Dermis blood vessel endothelial cell (primary cell): Measurements from ENCODE around the gene AFAP1. TPM values are rescaled to one million over a fixed set of nuclear protein-coding genes. Genes with fewer than 3 reads are reported as not detected.

Experiments
- DNase-seq: peaks from one replicate; pipeline ENCODE4 v3.0.0; 2010
- total RNA-seq: library from RNA; depleted of rRNA; stranded (reverse); fragments of >200 nt; gene quantifications from 2 replicates; pipeline ENCODE4 v1.2.3, GENCODE V29; 2014

Gene AFAP1
- total RNA-seq, 1 donor from 2014 or later: 48.5 TPM

DNA sequence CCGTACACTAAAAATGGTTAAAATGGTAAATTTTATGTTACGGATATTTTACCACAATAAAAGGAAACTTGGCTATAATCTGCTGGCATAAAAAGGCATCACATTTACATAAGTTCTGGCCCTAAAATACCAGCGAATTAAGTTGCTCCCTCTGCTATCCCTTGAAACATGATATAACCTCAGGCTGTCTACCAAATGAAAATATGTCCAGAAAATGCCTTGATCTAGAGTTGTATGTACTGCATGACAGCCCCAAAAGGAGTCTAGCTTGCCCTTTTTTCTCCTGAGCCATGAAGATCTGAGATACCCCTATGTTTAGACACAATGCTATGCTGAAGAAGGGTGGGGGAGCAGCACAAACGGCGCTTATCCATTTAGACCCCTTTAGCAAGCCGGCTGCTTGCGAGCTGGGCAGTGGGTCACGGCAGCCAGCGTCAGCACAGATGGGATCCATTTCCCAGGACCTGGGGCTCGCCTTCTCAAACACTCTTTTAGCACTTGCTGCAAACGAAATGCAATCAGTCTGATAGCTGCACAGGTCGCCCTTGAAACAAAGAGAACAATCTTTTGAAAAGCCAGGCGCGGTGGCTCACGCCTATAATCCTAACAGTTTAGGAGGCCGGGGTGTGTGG, 77.0 kb downstream of the AFAP1 start:
- DNase-seq: no peak

DNA sequence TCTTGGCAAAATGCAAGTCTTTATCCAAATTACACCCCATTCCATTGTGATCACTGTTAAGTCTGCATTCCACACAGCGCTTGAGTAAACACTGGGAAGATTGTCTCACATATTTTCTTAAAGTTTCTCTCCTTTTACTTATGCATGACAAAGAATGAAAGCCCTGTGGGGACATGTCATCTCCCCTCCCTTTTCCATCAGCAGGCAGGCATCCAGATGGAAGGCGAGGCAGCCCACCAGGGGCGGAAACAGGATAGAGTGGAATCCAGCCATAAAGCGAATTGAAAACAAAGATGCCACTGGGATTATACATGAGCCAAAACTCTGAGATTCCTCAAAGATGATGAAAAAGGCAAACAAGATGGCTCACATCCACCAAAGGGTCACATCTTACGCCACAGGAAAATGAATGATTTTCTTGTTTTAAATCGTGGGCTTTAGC, 78.2 kb downstream of the AFAP1 start:
- peak; percentile 92 for DNase-seq

DNA sequence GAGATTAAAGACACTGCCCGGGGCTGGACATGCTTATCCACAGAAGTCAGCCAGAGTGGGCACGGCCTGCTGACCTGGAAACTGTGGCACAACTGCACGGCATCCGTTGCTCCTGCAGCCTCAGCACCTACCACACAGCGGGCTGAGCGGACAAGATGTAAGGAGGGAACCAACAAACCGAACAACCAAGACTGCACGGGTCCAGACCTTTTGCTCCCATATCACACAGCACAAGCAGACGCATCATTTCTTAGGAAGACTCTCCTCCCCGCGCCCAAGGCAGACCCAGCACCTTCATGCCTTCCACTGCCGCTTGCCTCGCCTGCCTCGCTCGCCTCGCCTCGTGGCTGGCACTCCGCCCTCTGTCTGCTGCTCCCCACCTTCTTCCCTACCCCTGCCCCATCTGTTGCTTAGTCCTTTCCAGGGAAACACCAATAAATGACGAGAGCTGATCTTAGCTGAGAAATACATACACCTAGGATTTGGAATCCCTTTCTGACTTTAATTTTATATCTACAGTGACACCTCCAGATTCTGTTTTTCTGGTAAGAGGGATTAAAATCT, 79.0 kb downstream of the AFAP1 start:
- DNase-seq: no peak

DNA sequence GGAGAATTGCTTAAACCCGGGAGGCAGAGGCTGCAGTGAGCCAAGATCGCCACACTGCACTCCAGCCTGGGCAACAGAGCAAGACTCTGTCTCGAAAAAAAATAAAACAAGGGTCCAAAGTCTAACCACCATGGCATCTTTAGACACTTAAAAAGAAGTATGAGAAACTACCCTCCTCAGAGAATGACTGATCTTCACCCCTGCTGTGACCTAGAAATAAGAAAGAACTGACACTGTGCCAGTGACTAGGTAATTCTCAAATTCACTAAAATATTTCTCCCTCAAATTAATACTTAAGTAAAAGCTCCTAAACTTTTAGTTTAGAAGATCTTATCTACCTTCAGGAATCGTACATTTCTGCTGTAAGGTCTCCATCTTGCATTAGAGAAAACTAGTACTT, 80.3 kb downstream of the AFAP1 start:
- no peak for DNase-seq

DNA sequence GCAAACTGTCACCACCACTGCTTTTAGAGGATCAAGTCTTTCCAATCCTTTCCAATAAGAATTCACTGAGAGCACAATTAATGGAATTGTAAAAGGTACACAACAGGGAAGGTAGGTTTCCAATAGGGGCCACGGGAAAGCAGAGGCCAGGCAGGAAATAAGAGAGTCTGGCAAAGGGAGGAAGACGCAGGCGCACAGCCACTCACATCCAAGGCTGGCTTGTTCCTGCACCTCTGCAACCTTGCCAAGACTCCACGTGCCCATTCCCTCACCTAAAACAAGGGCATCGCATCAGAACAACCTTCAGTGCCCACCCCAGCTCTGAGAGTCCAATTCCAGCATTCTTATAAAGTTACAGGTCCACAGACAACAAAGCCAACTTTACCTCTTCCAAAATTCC, 81.2 kb downstream of the AFAP1 start:
- no peak for DNase-seq

DNA sequence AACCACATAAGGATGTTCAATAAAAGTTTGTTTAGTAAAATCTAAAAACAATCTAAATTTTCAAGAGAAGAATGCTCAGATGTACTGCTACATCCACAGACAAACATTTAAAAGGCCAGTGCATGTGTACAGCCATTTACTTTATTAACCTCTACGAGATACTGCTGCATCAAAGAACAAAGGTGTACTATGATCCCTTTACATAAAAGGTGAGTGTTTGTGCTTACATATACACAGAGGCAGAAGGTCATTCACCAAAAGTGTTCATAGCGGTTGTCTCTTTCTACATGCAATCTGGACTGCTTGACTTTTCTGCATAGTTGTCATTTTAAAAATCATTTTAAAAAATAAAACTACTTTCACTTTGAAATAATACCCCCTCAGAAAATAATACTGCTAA, 81.7 kb downstream of the AFAP1 start:
- DNase-seq: no peak

DNA sequence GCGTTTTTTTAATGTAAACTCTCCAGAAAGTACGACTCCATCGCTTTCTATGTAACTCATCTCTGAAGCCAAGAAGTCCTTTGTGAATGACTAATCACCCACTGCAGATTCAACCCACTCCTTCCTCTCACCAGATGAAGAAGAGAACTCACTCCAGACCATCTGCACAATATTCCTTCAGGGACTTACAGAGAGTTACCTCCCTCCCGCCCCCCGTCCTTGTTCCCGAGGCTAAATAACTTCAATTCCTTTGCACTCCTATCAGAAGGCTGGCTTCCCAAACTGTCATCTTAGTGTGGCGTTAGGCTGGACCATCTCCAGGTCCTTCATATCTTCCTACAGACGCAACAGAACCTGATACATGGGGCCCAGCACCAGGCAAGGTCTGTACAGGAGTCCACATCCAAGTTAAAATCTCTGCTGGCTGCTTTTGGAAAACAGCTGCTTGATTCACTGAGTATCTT, 82.4 kb downstream of the AFAP1 start:
- peak; percentile 82 for DNase-seq

DNA sequence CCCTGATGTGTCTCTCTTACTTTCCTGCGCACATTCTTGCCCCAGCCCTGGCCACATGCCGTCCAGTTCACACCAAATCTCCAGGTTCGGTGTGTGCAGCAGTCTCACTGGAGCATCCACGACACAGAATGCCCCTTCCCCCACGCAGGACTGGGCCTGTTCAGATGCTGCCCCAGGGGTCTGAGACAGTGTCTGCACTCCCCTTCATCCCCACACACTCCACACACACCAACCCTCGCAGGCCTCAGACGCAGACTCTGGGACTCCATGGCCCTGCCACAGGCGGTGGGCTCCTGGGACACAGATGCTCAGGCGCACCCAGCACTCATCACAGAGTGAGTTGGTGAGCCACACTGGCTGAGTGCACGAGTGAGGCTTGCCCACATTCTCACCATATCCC, 83.9 kb downstream of the AFAP1 start:
- no peak for DNase-seq

DNA sequence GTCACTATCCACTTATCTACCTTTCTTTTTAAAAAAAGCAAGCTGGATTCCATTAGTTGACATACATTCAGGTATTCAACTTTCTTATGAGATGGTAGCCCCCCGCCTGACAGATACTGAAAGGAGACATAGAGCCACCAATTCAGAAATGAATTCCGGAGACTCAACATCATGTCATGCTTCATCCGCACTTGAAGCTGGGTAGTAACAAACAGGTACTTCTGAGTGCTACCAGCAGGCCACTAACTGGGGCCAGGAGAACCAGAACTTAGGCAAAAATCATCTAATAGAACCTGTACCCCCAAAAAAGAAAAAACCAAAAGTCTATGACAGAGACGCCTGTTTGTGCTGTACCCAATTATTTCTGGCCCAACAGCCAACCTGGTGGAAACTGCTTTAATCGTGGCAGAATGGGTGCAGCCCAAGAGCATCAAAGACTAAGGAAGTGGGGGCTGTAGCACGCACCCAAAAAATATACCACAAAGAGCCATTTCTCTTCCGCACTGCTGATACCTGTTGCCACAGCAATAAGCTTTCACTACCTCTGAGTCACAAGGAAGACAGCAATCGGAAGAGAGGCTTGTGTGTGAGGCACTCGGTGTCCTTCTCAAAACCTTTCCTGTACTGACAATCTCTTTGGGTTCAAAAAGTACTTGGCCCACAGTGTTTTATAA, 84.8 kb downstream of the AFAP1 start:
- peak; percentile 74 for DNase-seq

DNA sequence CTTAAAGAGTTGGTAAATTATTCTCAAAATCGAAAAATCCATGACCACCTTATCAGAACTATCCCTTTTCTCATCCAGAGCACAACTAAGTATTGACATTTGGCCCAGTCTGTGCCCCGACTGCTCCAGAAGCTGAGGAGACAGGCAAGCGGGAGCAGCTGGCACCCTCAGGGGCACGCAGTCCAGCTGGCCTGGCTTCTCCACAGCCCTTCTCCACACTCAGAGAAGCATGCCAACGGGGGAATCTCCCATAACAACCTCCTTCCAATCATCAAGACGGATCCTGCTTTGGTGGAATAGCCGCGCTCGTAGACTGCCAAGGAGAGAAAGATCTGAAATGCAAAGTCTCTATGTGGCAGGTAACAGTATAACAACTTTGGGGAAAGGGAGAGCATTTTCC, 85.4 kb downstream of the AFAP1 start:
- DNase-seq: no peak

DNA sequence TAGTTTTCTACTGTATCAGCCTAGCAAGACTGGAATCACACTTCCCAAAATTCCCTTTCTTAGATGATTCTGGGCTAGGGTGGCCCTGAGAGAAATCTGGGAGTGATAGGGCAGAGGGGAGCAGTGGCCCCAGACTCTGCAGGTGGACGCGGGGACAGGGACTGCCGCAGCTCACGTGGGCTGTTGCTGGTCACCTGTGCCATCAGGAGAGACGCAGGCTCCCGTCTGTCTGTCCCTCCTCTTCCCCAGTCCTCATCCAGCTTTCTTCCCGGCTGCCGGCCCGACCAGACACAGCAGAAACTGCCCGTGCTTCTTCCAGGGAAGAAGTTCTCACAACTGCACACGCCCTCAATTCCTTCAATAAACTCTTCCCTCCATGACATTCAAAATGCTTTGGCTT, 86.4 kb downstream of the AFAP1 start:
- DNase-seq: no peak

DNA sequence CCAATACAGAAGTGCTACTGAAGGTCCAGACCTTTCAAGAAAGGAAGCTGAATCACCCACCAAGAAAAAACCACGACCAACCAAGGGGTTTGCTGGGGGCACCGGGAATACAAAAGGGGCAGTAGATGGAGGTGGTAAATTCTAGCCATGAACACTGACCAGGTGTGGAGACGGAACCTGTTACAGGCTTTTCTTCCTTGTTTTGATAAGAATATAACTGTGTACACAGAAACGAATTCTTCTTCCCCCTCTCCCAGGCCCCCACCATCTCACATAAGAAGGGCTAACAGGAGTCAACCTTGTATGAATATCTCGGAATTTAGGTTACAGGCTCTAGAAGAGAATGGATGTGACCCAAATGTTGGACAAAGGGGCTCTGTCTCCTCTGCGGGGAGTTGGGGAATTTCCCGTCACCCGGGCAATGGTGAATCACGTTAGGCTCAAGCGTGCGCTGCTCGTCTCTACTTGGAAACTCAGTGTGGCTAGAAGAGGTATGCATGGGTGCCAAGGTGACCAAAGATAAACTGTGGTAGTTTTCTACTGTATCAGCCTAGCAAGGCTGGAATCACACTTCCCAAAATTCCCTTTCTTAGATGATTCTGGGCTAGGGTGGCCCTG, 87.0 kb downstream of the AFAP1 start:
- DNase-seq: no peak

DNA sequence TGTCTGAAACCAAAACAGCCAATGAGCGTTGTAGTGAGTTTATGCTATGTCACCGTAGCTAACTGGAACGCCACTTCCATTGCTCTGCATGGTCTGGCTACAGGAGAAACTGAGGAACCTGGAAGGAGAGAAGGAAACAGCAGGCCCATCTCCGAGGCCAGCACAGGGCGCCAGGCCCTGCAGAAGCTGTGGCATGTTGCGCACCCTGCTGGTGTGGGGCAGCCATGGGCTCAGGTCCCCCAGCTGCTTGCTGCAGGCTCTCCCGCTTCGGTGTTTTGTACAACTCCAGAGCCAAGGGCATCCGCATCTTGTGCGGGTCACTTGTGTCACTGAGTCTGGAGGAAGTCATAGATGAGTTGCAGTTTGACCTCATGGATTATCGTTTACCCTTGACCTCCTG, 89.2 kb downstream of the AFAP1 start:
- no peak for DNase-seq

DNA sequence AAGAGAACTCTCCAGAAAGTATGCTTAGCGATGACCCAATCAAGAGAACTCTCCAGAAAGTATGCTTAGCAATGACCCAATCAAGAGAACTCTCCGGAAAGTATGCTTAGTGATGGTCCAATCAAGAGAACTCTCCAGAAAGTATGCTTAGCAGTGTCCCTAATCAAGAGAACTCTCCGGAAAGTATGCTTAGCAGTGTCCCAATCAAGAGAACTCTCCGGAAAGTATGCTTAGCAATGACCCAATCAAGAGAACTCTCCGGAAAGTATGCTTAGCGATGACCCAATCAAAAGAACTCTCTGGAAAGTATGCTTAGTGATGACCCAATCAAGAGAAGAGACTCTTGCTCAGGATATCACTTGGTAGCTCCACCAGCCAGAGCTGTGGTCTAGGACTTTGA, 92.5 kb downstream of the AFAP1 start:
- DNase-seq: no peak

DNA sequence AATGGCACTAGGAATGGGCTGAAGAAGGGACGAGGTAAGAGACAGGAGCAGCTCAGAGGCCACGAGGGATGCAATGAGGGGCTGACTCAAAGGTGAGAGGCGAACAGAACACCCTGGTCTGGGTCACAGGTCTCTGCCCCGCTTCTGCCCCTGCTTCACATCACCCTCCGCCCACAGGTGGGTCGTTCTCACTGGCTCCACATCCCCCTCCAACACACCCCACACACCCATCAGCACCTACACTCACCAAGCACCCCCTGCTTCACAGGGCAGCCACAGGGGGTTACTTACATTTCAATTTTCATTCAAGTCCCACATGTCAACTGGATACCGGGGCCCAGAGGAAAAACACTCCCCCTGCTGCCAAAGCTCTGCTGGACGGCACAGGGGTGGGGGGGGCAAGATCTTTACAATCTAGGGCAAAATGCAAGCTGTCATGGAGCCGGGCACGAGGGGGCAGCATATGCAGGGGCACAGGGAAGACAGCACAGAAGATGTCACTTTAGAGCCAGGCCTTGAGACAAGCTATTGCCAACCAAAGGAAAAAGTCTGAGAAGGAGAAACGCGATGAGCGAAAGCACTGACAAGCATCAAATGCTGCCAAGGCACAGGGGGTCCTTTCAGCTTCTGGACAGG, 94.0 kb downstream of the AFAP1 start:
- peak; percentile 39 for DNase-seq

DNA sequence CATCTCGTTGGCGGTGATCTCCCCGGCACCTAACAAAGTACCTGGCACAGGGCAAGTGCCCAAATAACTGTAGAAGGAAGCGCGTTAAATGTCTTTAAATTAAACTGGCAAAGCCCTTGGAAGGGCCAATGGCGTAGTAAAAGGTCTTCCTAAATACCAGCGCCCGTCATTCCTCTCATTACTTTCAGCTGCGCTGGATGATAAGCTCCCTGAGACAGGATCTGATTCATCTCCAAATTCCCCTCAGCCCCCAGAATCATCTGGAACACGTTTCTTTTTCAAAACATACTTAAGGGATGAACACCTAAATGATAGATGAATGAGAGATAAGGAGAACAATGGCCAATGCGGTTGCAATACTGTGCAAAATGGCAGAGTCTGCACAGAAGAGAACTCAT, 95.1 kb downstream of the AFAP1 start:
- DNase-seq: peak; percentile 93

DNA sequence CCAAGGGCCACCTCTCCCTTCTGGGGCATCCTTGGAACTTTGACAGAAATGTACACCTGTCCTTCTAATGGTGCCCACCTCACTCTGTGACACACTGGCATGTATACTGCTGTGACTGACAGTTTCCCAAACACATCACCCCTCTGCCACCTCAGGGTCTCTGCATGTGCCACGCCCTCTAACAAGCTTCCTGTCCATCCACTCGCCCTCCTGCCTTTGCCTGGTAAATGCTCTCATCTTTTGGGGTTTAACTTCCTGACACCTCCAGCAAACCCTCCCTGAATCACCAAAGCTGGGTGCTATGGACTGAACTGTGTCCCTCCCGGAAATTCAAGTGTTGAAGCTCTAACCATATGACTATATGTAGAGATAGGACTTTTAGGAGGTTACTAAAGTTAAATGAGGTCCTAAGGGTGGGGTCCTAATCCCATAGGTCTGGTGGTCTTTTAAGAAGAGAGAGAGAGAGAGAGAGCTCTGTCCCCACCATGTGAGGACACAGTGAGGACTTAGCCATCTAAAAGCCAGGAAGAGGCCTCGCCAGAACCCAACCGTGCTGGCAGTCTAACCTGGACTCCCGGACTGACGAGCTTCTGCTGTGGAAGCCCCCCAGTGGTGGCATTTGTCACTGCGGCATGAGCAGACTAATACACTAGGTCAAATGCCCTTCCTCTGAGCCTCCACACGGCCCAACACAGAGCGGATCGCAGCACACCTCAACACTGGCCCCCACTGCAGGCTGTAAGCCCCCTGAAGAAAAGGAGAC, 95.6 kb downstream of the AFAP1 start:
- DNase-seq: peak; percentile 94

DNA sequence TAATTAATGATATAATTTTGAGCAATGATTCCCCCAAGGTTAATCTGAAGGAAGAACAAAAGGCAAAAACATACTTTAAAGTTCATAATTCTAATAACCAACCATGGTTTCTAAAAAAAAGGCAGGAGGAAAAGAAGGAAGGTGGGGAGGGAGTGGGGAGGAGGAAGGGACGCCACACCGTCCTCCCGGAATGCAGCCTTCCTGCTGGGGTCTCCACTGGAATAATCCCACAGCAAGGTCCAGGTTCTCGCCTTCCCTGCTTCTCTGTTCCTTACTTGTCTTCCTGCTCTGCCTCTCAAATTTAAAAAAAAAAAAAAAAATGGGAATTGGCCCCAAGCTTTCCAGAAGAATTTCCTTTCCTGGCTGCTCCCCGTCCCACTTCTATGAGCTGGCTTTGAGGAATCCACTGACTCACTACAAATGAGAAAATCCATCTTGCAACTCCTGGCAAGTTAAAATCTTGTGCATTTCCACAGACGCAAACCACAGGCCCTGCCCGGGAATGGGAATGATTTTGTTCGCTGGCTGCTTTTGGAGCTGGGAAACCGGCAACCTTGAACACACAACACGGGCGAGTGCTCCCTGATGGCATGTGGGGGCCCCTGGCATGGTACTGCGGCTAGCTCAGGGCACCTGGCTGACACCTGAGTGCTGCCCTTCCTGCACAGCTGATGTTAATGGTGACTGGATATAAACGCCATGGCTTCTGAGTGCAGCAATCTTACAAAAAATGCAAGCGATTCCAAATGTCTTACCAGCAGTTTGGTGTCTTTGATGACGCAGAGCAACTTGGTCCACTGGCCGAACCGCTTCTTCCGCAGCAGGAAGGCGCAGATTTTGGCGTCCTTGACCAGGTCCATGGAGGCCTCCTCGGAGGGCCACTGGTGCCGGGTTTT, 97.0 kb downstream of the AFAP1 start:
- DNase-seq: peak; percentile 96

DNA sequence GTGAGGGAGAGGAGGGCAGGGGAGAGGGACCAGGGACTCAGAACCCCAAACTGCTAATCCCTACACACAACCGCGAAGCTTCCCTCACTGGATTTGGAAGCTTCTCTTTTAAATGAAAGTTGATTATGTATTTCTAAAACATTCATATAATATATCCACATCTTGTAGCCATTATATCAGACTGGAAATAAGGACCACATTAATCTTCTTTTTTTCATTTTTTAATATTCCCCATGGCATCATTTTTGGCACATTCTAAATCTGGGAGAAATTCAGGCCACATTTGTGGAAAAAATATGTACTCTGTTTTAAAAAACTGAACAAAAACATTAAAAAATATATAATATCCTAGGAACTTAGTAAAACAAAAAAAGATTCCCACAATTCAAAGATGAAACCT, 97.8 kb downstream of the AFAP1 start:
- DNase-seq: no peak

DNA sequence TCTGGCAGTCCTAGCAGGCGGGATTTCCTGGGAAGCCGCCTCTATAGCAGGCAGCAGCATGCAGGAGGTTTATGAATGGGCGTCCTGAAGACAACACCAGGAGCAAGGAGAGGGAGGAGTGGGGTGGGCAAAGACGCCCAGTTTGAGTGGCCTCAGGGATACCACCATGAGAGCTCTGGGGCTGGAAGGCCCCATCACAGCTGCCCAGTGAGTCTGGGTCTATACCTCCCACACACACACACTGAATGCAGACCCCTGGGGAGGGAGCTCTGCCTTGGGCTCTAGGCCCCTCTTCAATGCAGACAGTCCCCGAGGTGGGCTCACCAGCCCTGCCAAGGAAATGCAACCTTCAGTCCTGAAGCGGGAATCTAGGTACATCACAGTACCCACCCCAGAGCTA, 98.6 kb downstream of the AFAP1 start:
- DNase-seq: no peak

DNA sequence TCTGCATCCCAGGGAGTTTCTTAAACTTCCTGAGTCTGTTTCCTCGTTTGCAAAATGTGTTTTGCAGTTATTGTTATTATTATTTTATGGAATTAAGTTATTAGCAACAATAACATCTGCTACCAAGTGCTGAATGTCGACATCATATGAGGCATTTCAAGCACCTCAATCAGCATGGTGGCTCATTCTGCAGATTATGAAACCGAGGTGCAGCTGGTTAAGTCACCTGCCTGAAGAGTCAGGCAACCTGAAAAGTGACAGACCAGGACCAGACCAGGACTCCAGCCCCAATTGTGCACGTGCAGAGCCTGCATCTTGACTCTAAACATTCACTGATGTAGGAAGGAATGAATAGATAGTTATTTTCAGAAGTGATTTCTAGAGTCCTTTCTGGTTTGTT, 99.8 kb downstream of the AFAP1 start:
- no peak for DNase-seq
